Measurements from ENCODE around the gene ANKRD60.

Gene ANKRD60

DNA sequence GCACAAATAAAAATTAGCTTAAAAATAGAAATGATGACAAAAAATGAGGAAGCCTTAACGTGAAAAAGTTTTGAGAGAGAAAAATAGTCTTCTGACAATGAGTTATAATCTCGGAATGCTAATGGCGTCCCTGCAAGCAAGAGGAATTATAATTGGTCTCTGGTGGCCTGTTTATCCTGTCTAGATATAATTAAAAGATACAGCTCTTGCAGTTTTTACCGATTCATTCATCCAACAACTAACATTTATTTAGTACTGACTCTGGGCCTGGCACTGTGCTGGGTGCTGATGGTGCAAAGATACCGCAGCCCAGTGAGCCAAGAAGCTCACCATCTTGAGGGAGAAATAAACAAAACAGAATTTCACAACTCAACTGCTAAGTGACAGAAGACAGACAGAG lies 31.6 kb upstream of the ANKRD60 start:
- Histone ChIP-seq H3K27ac (no peak overlapping the region), H3K4me3 (no peak overlapping the region), H3K27me3 (no peaks in the 10 kb centered on the region), H3K36me3 (peaks cover 15 to 40% (median 23%) of the 10 kb centered on the region in 3 donors), H3K4me1 (peaks cover 0 to 5% (median 0%) of the 10 kb centered on the region in 4 donors), H3K9me3 (no peaks in the 10 kb centered on the region)
- DNase-seq = no peak
- intact Hi-C loops (cut with DNase I; ENCODE audit: low total_unique reads) = no loop called here
- TF ChIP-seq, protein P1, sequence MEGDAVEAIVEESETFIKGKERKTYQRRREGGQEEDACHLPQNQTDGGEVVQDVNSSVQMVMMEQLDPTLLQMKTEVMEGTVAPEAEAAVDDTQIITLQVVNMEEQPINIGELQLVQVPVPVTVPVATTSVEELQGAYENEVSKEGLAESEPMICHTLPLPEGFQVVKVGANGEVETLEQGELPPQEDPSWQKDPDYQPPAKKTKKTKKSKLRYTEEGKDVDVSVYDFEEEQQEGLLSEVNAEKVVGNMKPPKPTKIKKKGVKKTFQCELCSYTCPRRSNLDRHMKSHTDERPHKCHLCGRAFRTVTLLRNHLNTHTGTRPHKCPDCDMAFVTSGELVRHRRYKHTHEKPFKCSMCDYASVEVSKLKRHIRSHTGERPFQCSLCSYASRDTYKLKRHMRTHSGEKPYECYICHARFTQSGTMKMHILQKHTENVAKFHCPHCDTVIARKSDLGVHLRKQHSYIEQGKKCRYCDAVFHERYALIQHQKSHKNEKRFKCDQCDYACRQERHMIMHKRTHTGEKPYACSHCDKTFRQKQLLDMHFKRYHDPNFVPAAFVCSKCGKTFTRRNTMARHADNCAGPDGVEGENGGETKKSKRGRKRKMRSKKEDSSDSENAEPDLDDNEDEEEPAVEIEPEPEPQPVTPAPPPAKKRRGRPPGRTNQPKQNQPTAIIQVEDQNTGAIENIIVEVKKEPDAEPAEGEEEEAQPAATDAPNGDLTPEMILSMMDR (IDR thresholded peaks at IDR 0.05) = no peak

DNA sequence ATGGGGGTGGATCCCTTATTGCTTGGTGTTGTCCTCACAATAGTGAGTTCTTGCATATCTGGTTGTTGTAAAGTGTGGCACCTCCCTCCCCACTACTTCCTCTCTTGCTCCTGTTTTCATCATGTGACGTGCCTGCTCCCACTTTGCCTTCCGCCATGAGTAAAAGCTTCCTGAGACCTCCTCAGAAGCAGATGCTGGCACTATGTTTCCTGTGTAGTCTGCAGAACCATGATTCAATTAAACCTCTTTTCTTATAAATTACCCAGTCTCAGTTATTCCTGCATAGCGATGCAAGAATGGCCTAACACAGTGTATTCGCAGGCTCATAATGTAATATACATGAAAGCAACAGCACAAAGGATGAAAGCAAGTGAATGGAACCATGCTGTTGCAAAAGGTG lies 28.4 kb upstream of the ANKRD60 start:
- no peak for DNase-seq
- Histone ChIP-seq H3K27ac (no peak overlapping the region), H3K9me3 (no peaks in the 10 kb centered on the region), H3K36me3 (peaks cover 0 to 9% (median 4%) of the 10 kb centered on the region in 3 donors), H3K4me3 (no peak overlapping the region), H3K27me3 (no peaks in the 10 kb centered on the region), H3K4me1 (peaks cover 0 to 5% (median 0%) of the 10 kb centered on the region in 4 donors)
- intact Hi-C loops (cut with DNase I; ENCODE audit: low total_unique reads) = no loop called here
- TF ChIP-seq, protein P1 (IDR thresholded peaks at IDR 0.05) = no peak

DNA sequence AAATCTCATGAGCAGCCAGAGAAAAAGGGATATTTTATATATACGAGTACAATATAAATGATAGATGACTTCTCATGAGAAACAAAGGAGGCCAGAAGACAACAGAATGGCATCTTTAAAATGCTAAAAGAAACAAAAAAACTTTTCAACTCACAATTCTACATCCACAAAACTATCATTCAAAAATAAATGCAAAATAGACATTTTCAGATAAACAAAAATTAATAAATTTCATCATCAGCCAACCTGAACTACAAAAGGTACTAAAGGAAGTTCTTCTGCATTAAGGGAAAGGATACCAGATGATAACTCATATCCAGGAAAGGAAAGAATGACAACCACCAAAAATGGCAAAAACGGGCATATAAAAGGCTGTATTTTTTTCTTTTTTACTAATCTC lies 27.9 kb upstream of the ANKRD60 start:
- no peaks in the 10 kb centered on the region for H3K27me3 ChIP-seq
- H3K4me3 ChIP-seq = no peak overlapping the region
- intact Hi-C loops (cut with DNase I; ENCODE audit: low total_unique reads) = no loop called here
- peaks cover 0 to 5% (median 0%) of the 10 kb centered on the region in 4 donors for H3K4me1 ChIP-seq
- no peaks in the 10 kb centered on the region for H3K9me3 ChIP-seq
- H3K36me3 ChIP-seq = peaks cover 0 to 9% (median 4%) of the 10 kb centered on the region in 3 donors
- DNase-seq = no peak
- TF ChIP-seq, protein P1 (IDR thresholded peaks at IDR 0.05) = no peak
- no peak overlapping the region for H3K27ac ChIP-seq

DNA sequence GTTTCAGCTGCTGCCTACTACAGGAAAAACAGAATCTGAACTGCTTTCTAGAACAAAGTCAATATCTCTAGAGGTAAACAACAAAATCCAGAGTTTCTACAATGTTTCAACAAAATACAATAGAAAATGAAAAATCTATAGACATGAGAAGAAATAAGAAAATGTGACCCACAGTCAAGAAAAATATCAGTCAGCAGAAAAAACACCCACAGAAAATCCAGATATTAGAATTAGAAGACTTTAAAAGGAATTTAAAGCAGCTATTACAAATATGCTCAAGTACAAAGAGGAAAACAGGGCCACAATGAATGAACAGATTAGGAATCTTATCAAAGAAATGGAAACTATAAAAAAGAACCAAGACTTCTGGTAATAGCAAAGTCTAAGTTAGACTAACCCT lies 26.4 kb upstream of the ANKRD60 start:
- Histone ChIP-seq H3K36me3 (peaks cover 0 to 13% (median 4%) of the 10 kb centered on the region in 3 donors), H3K4me1 (peaks cover 0 to 5% (median 0%) of the 10 kb centered on the region in 4 donors), H3K4me3 (no peak overlapping the region), H3K27ac (no peak overlapping the region), H3K9me3 (no peaks in the 10 kb centered on the region), H3K27me3 (no peaks in the 10 kb centered on the region)
- intact Hi-C loops (cut with DNase I; ENCODE audit: low total_unique reads) = no loop called here
- no peak for DNase-seq
- TF ChIP-seq, protein P1 (IDR thresholded peaks at IDR 0.05) = no peak

DNA sequence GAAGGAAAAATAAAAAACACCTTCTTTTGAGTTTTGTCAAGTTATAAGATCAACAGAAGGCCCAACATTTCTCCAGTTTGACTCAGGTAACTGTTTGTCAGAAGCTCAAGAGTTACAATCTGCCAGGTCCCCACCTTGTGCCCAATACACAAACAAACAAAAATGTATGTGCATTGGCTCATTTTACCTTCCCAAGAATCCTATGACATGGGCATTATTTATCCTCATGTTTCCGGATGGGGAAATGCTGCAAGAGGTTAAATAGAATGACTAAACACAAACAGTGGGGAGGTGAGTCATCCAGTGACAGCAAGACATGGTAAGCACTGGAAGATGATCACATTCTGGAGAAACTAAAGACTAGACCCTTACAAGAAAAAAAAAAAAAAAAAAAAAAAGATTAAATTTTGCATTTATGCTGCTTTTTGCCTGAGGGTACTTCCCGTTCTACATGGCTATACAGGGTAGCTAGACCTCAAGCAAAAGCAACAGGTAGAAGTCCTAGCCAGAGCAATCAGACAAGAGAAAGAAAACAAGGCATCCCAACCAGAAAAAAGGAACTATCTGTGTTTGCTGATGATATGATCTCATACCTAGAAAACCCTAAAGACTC lies 23.6 kb upstream of the ANKRD60 start:
- Histone ChIP-seq H3K36me3 (peaks cover 4 to 28% (median 8%) of the 10 kb centered on the region in 3 donors), H3K4me1 (no peaks in the 10 kb centered on the region), H3K9me3 (no peaks in the 10 kb centered on the region), H3K27me3 (no peaks in the 10 kb centered on the region), H3K4me3 (no peak overlapping the region), H3K27ac (no peak overlapping the region)
- DNase-seq = no peak
- TF ChIP-seq, protein P1 (IDR thresholded peaks at IDR 0.05) = no peak
- intact Hi-C loops (cut with DNase I; ENCODE audit: low total_unique reads) = no loop called here

Measured in tibial artery (tissue), 4 donors.